Activated naive CD8-positive, alpha-beta T cell (primary cell): ENCODE data around the gene SH2B2.
"Not testable (repeated sequence)": the region's sequence is repeated elsewhere in the genome, so short reads cannot be mapped to it uniquely, and the experiment has no call there.

Source experiments
- H3K27ac Mint-ChIP-seq: one replicate; pipeline ENCODE4 v1.8.0; 2021; ENCODE audit warnings: mixed read lengths
- H3K27me3 Mint-ChIP-seq: one replicate; pipeline ENCODE4 v1.8.0; 2021; ENCODE audit warnings: mixed read lengths
- H3K36me3 Mint-ChIP-seq: one replicate; pipeline ENCODE4 v1.8.0; 2021; ENCODE audit warnings: mixed read lengths
- H3K4me1 Mint-ChIP-seq: one replicate; pipeline ENCODE4 v1.8.0; 2021; ENCODE audit warnings: low read depth, mixed read lengths
- H3K4me3 Mint-ChIP-seq: one replicate; pipeline ENCODE4 v1.8.0; 2021; ENCODE audit warnings: mild to moderate bottlenecking, mixed read lengths
- H3K9me3 Mint-ChIP-seq: one replicate; pipeline ENCODE4 v1.8.0; 2021; ENCODE audit warnings: low read depth, mixed read lengths

SH2B2 gene

GRCh38 chr7:102365390-102365789 lies 78.7 kb downstream of the SH2B2 start:
- H3K27me3 Mint-ChIP-seq, H3K9me3 Mint-ChIP-seq, H3K27ac Mint-ChIP-seq, H3K36me3 Mint-ChIP-seq: not testable (repeated sequence)
- Mint-ChIP-seq H3K4me1 (peaks cover 25% of the 10 kb centered on the region), H3K4me3 (peak overlapping the region; percentile 59)

- Mint-ChIP-seq H3K4me1 (peaks cover 39% of the 10 kb centered on the region), H3K4me3 (peak overlapping the region; percentile 59)
- H3K27me3 Mint-ChIP-seq, H3K9me3 Mint-ChIP-seq, H3K36me3 Mint-ChIP-seq, H3K27ac Mint-ChIP-seq: not testable (repeated sequence)
Observed at GRCh38 chr7:102370038-102370437, 83.4 kb downstream of the SH2B2 start.
